Activated T-helper 2 cell treated with anti-CD3 and anti-CD28 coated beads, Interferon-gamma antibody, Interleukin-2, Interleukin-4, amounts not matched to agents 10 μg/mL and 5 μg/mL and 100 μg/mL, durations not matched to agents 14 hours and 24 hours and 36 hours (primary cell): Measurements from ENCODE around the gene KCTD17. TPM values are rescaled to one million over a fixed set of nuclear protein-coding genes. Genes with fewer than 3 reads are reported as not detected.
A peak's percentile ranks its signal among the peaks of the same experiment; 100 is the strongest.

Experiments
- DNase-seq: peaks from one replicate; pipeline ENCODE4 v3.0.0; 2021; ENCODE audit warnings: low spot score
- H3K27ac Mint-ChIP-seq: one replicate; pipeline ENCODE4 v1.8.0; 2021; ENCODE audit warnings: mixed read lengths
- H3K27me3 Mint-ChIP-seq: one replicate; pipeline ENCODE4 v1.8.0; 2021; ENCODE audit warnings: low read depth, mixed read lengths
- H3K36me3 Mint-ChIP-seq: one replicate; pipeline ENCODE4 v1.8.0; 2021; ENCODE audit warnings: low read depth, mixed read lengths
- H3K4me1 Mint-ChIP-seq: one replicate; pipeline ENCODE4 v1.8.0; 2021; ENCODE audit warnings: low read depth, mixed read lengths
- H3K4me3 Mint-ChIP-seq: one replicate; pipeline ENCODE4 v1.8.0; 2021; ENCODE audit warnings: low read depth, mild to moderate bottlenecking, moderate library complexity, mixed read lengths
- H3K9me3 Mint-ChIP-seq: one replicate; pipeline ENCODE4 v1.8.0; 2021; ENCODE audit warnings: mixed read lengths
- intact Hi-C: fragments of 100-400 bp; cut with micrococcal nuclease; formaldehyde crosslinking; loops from one replicate; pipeline ENCODE4 v1.15.1; 2023
- total RNA-seq: library from RNA; stranded (reverse); gene quantifications from 2 replicates; pipeline ENCODE4 v1.2.3, GENCODE V29; 2022

KCTD17 gene
- total RNA-seq, 1 donor from 2014 or later: 70.4 TPM

DNA sequence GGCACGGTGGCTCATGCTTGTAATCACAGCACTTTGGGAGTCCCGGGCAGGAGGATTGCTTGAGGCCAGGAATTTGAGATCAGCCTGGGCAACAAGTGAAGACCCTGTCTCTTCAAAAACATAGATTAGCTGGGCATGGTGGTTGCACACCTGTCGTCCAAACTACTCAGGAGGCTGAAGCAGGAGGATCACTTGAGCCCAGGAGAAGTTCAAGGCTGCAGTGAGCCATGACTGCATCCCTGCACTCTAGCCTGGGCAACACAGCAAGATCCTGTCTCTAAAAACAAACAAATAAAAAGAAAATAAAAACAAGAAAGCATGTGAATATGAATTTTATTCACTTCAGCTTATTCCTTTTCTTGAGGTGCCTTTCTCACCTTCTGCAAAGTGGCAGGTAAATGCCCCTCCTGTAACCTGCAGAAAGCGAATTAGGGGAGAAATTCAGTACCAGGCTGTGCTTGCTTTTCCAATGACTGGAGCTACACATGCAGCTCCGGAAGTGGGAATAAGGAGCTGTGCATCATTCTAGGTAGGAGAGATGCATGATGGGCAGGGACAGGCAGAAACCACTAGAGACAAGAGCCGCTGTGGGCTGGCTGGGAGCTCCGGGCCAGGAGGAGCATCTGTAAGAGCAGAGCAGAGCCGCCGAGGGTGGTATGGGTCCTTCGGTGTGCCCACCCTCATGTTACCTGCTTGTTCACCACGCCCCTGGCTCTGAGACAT, 14.7 kb upstream of the KCTD17 start:
- no peaks in the 10 kb centered on the region for H3K36me3 Mint-ChIP-seq
- H3K27ac Mint-ChIP-seq: no peak overlapping the region
- H3K9me3 Mint-ChIP-seq: no peaks in the 10 kb centered on the region

DNA sequence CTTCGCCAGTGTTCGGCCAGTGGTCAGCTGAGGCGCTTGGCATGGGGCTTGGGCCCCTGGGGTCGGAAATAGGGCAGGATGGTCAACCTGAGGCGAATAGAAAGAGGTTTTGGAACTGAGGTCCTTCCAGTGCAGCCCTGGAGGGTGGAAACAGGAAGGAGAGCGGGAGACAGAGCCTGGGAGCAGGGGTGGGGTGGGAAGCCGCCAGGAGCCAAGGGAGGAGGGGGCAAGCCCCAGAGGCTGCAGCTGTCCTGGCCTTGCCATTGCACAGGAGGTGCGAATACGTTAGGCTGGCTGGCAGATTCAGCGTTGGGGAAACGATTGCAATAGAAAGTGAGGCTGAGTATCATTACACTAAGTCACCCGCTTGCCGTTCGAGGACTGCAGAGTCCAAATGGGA, 13.9 kb upstream of the KCTD17 start:
- Mint-ChIP-seq H3K9me3 (no peaks in the 10 kb centered on the region), H3K4me1 (peaks cover 10% of the 10 kb centered on the region), H3K27me3 (no peaks in the 10 kb centered on the region), H3K36me3 (no peaks in the 10 kb centered on the region), H3K4me3 (no peak overlapping the region), H3K27ac (no peak overlapping the region)
- DNase-seq: no peak
- intact Hi-C loops: no loop called here

More for the DNA sequence above, 14.7 kb upstream of the KCTD17 start:
- no peak overlapping the region for H3K4me3 Mint-ChIP-seq
- DNase-seq: no peak
- no peaks in the 10 kb centered on the region for H3K27me3 Mint-ChIP-seq
- peaks cover 10% of the 10 kb centered on the region for H3K4me1 Mint-ChIP-seq
- intact Hi-C loops: no loop called here

DNA sequence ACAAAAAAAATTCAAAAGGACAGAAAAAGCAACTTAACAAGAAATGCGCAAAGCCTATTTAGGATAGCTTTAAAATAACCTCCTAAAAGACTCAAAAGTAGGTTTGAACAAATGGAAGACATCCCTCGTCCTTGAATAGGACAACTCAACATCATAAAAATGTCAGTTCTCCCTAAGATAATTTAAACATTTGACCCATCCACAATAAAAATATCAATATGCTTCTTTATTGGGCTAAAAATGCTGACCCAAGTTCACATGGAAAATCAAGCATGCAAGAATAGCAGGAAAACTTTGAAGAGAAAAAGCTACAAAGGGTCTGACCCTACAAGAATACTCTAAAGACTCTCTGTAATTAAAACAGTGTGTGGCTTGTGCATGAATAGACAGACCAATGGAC, 12.1 kb upstream of the KCTD17 start:
- intact Hi-C loops: no loop called here

GRCh38 chr22:37043209-37043827, 8.2 kb upstream of the KCTD17 start:
- DNase-seq: no peak
- intact Hi-C loops: loop anchor here (10.0 kb wide), 1 partner anchor 259 kb away; no protein-coding TSS in a partner anchor
- no peak overlapping the region for H3K4me3 Mint-ChIP-seq
- H3K36me3 Mint-ChIP-seq: no peaks in the 10 kb centered on the region
- peaks cover 15% of the 10 kb centered on the region for H3K4me1 Mint-ChIP-seq
- no peak overlapping the region for H3K27ac Mint-ChIP-seq
- no peaks in the 10 kb centered on the region for H3K9me3 Mint-ChIP-seq
- no peaks in the 10 kb centered on the region for H3K27me3 Mint-ChIP-seq

More for the DNA sequence above, 12.1 kb upstream of the KCTD17 start:
- H3K4me1 Mint-ChIP-seq: peaks cover 10% of the 10 kb centered on the region
- no peaks in the 10 kb centered on the region for H3K9me3 Mint-ChIP-seq
- no peak for DNase-seq
- no peak overlapping the region for H3K4me3 Mint-ChIP-seq
- H3K27me3 Mint-ChIP-seq: no peaks in the 10 kb centered on the region
- H3K27ac Mint-ChIP-seq: no peak overlapping the region
- H3K36me3 Mint-ChIP-seq: no peaks in the 10 kb centered on the region

DNA sequence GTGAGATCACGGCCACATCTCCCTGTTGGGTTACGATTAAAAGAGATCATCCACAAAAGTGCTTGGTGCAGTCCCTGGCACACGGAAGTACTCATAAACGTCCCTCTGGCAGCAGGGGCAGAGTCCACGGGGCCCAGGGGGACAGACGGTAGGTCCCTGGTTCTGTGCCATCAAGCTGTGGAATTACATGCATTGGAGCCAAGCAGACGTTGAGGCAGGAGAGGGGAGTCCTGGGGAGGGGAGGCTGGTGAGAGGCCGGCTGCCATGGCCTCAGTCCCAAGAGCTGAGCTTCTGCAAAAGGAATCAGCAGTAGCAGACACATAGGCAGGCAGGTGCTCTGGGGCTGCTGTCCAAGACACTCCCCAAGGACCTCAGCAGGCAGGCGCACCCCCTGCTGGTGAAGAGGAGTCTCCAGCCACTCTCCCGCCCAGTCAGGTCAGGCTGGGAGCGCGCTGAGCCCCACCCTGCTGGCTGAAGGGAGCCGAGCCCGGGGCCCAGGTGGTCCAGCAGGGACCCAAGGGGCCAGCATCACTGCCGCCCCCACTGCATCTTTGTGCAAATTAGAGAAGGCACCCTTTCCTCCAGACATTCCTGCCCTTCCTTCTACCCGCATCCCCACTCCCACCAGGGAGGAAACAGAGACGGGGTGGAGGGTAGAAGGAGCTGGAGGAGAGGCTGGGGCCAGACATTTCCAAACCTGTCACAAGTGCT, 7.6 kb upstream of the KCTD17 start:
- no peaks in the 10 kb centered on the region for H3K27me3 Mint-ChIP-seq
- H3K27ac Mint-ChIP-seq: no peak overlapping the region
- H3K9me3 Mint-ChIP-seq: no peaks in the 10 kb centered on the region
- peaks cover 15% of the 10 kb centered on the region for H3K4me1 Mint-ChIP-seq
- DNase-seq: peak; percentile 45
- no peak overlapping the region for H3K4me3 Mint-ChIP-seq
- intact Hi-C loops: loop anchor here (10.0 kb wide), 1 partner anchor 259 kb away; no protein-coding TSS in a partner anchor
- no peaks in the 10 kb centered on the region for H3K36me3 Mint-ChIP-seq

- Mint-ChIP-seq H3K9me3 (no peaks in the 10 kb centered on the region), H3K4me1 (peaks cover 15% of the 10 kb centered on the region), H3K27me3 (no peaks in the 10 kb centered on the region), H3K27ac (no peak overlapping the region), H3K36me3 (no peaks in the 10 kb centered on the region), H3K4me3 (no peak overlapping the region)
- intact Hi-C loops: loop anchor here (10.0 kb wide), 1 partner anchor 260 kb away; no protein-coding TSS in a partner anchor
- no peak for DNase-seq
Measured at GRCh38 chr22:37044634-37045625, 6.6 kb upstream of the KCTD17 start.

DNA sequence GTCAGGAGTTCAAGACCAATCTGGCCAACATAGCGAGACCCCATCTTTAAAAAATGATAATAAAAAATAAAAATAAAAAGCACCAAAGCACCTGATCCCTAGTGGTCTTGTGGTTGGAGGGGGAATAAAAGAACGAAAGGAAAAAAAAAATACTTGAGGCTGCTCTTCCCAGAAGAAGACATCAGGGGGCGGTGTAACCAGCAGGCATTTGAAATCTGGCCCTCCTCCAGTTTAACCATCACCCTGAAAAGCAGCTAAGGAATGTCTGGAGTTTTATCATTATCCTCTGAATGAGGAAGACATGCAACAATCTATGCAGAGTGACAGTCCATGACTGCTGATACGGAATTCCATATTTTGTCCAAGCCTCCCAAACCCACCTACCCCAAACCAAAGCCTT, 5.6 kb upstream of the KCTD17 start:
- no peak for DNase-seq
- Mint-ChIP-seq H3K27me3 (no peaks in the 10 kb centered on the region), H3K9me3 (no peaks in the 10 kb centered on the region), H3K36me3 (no peaks in the 10 kb centered on the region), H3K27ac (no peak overlapping the region), H3K4me1 (peaks cover 11% of the 10 kb centered on the region), H3K4me3 (no peak overlapping the region)
- intact Hi-C loops: loop anchor here (10.0 kb wide), 1 partner anchor 261 kb away; no protein-coding TSS in a partner anchor

DNA sequence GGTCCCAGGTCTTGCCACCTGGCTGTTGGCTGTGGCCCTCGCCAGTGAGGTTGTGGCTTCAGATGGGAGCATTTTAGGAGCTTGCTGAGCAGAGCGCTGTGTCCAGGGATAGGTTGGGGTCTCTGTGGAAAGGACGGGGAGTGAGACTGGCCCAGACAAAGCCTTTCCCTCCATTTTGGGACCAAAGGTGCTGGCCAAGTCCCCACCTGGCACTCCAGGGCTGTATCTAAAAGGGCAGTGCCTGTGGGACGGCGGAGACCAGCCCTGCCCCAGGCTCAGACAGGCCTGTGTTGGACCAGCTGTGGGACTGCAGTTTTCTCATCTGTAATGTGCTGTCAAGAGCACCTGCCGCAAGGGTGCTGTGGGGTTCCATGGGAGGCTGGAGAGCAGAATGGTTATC, 5.0 kb upstream of the KCTD17 start:
- intact Hi-C loops: loop anchor here (10.0 kb wide), 1 partner anchor 262 kb away; no protein-coding TSS in a partner anchor
- no peak overlapping the region for H3K4me3 Mint-ChIP-seq
- no peaks in the 10 kb centered on the region for H3K9me3 Mint-ChIP-seq

DNA sequence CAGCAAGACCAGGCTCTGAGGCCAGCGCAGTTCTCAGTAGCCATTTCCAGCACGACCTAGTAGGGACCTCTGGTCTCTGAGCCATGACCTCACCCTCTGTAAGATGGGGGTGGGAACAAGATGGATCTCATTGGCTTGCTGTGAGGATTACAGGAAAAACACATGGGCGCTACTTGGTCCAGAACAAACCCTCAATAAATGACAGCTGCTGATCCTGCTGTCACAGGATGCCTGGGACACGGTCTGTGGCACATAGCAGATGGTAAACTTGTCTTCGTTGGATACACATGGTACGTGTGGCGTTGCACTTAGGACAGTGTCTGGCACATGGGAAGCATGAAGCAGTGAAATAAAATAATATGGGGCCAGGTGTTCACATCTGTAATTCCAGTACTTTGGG, 4.5 kb upstream of the KCTD17 start:
- H3K36me3 Mint-ChIP-seq: no peaks in the 10 kb centered on the region
- peaks cover 7% of the 10 kb centered on the region for H3K4me1 Mint-ChIP-seq
- no peak overlapping the region for H3K27ac Mint-ChIP-seq
- no peaks in the 10 kb centered on the region for H3K9me3 Mint-ChIP-seq
- H3K27me3 Mint-ChIP-seq: no peaks in the 10 kb centered on the region
- intact Hi-C loops: loop anchor here (10.0 kb wide), 1 partner anchor 262 kb away; no protein-coding TSS in a partner anchor
- no peak for DNase-seq
- H3K4me3 Mint-ChIP-seq: no peak overlapping the region

More for the DNA sequence above, 5.0 kb upstream of the KCTD17 start:
- H3K27ac Mint-ChIP-seq: no peak overlapping the region
- no peaks in the 10 kb centered on the region for H3K27me3 Mint-ChIP-seq
- H3K4me1 Mint-ChIP-seq: peaks cover 10% of the 10 kb centered on the region
- DNase-seq: no peak
- H3K36me3 Mint-ChIP-seq: no peaks in the 10 kb centered on the region

DNA sequence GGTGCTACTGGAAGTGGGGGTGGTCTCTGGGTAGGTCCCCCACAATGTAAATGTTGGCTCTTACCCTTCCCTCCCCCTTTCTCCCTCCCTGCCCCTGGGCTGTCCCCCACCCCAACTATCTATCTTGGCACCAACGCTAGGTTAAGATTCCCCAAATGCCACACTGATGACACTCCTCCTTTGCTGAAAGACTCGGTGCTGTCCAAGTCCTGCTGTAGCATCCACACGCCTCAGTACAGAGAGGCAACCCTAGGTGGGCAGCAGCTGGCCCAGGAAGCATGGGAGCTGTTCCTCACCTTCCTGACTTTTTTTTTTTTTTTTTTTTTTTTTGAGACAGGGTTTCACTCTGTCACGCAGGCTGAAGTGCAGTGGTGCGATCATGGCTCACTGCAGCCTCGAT, 3.4 kb upstream of the KCTD17 start:
- no peak for DNase-seq

GRCh38 chr22:37049224-37049623, 2.3 kb upstream of the KCTD17 start:
- intact Hi-C loops: loop anchor here (10.0 kb wide), 1 partner anchor 264 kb away; no protein-coding TSS in a partner anchor
- no peak overlapping the region for H3K27ac Mint-ChIP-seq
- H3K9me3 Mint-ChIP-seq: no peaks in the 10 kb centered on the region
- no peak overlapping the region for H3K4me3 Mint-ChIP-seq
- peaks cover 9% of the 10 kb centered on the region for H3K36me3 Mint-ChIP-seq
- no peaks in the 10 kb centered on the region for H3K27me3 Mint-ChIP-seq
- no peak for DNase-seq
- peaks cover 14% of the 10 kb centered on the region for H3K4me1 Mint-ChIP-seq

More for the DNA sequence above, 3.4 kb upstream of the KCTD17 start:
- Mint-ChIP-seq H3K9me3 (no peaks in the 10 kb centered on the region), H3K27me3 (no peaks in the 10 kb centered on the region), H3K4me3 (no peak overlapping the region), H3K4me1 (peaks cover 11% of the 10 kb centered on the region), H3K27ac (no peak overlapping the region), H3K36me3 (peaks cover under 1% of the 10 kb centered on the region)
- intact Hi-C loops: loop anchor here (10.0 kb wide), 1 partner anchor 263 kb away; no protein-coding TSS in a partner anchor

GRCh38 chr22:37050913-37051312, 629 bp upstream of the KCTD17 start:
- intact Hi-C loops: loop anchor here (2.0 kb wide), 1 partner anchor 148 kb away; no protein-coding TSS in a partner anchor
- no peaks in the 10 kb centered on the region for H3K9me3 Mint-ChIP-seq
- H3K27me3 Mint-ChIP-seq: no peaks in the 10 kb centered on the region
- peaks cover 10% of the 10 kb centered on the region for H3K4me1 Mint-ChIP-seq
- peak overlapping the region; percentile 2 for H3K4me3 Mint-ChIP-seq
- no peak overlapping the region for H3K27ac Mint-ChIP-seq
- H3K36me3 Mint-ChIP-seq: peaks cover 10% of the 10 kb centered on the region
- no peak for DNase-seq
